GM19099 (cell line): ENCODE measurements around the gene VAV2.

Experiments
- POLR2A ChIP-seq: IDR thresholded peaks from 3 replicates; pipeline ENCODE4 v1.6.1; 2011; ENCODE audit warnings: low read depth; ENCODE audit not compliant: insufficient read length; ENCODE audit errors: extremely low read depth

The VAV2 gene

GRCh38 chr9:133884907-133885744 lies 107.0 kb downstream of the VAV2 start:
- no peak for TF ChIP-seq POLR2A

GRCh38 chr9:133882849-133883755 lies 109.0 kb downstream of the VAV2 start:
- TF ChIP-seq POLR2A = no peak

DNA sequence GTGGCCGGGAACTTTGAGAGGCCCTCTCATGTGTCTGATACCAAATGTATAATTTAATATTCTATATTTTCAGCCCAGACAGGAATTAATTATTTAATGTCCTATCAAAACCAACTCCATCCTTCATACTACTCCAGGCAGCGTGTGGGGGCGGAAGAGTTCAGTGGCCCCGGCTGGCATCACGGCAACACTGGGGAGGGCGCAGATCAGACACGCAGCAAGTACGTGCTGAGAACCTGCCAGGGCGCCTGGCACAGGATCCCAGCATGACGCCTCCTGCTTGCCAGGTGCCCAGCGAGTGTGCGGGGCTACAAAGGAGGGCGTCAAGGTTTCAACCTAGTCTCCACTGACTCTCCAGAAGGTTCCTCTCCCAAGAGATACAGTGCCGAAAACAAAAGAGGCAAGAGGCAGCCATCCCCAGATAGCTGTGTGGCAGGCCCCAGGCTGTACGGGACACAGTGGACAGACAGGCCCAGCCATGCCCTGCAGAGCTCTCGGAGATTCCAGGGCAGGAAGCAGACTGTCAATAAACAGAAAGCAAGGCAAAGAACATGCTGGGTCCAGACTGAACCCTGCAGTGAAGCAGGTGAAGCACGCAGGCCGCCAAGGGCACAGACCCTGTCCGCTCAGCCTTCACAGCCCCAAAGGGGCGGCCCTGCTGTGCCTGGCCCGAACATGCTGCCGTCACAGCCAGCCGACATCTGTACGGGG lies 110.3 kb downstream of the VAV2 start:
- no peak for TF ChIP-seq POLR2A

DNA sequence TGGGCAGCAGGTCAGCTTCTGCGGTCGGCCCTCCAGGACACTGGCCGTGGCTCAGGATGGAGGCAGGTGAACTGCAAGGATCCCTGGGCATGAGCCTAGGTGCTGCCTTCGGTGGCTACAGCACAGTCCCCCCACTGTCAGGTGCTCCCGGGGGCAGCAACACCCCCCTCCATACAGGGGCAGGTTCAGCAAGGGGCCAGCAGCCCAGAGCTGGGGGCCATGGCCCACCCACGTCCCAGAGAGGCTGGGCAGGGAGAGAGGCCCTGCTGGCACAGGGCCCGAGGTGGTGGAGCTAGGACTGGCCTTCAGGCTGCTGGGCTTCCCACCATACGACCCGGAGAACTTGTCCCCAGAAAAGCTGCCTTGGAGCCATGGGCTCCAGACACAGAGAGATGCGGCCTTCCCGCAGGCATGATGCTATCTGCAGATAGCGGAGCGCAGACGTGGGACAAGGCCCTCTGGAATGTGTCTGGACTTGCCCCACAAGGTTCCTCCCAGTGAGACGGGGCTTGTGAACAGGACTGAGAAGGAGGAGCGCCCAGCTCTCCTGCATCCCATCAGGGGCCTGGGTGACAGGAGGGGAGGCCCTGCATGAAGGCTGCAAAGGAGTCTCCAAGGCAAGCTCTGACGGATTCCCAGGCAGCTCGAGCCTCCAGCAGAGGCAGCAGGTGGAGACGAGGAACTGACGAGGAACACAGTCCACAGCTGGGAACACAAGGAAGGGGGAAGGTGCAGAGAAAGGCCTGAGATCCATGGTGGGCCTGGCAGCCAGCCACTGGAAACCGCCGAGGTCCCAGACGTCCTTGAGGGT lies 111.1 kb downstream of the VAV2 start:
- TF ChIP-seq POLR2A = no peak

- TF ChIP-seq POLR2A = no peak
Measured at GRCh38 chr9:133880136-133880535, 112.0 kb downstream of the VAV2 start.

DNA sequence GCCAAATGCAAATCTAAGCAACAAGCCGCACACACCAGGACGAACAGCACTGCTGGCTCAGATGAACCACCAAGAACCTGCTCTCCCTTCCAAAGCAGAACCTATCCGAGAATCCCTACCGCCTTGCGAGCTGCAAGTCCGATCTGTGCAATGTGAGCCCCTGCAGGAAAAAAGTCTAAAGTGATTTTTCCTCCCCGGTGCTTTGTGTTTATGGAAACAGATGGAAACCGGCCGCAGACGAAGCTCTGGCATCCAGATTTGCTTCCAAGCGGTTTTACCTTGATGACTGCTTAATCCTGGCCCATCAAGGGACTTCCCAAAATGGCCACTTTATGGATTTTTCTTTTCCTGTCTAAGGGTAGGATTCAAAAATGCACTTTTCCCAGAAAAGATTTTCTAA lies 112.5 kb downstream of the VAV2 start:
- TF ChIP-seq POLR2A = no peak

DNA sequence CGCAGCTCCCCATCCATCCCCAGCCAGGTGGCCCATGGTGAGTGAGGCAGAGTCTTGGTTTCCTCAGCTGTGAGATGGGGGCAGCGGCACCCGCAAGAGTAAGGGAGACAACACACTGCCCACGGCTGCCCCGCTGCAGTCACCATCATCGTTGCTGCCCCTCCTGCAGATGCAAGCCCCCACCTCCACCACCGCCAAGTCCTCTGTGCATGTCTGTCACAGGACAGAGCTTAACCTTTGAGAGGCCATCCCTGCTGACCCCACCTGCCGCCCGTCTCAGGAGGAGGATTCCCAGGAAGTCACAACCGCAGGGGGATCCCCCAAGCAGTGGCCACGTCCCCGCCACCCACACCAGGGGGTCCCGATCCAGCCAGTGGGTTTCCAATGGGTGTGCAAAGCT lies 113.7 kb downstream of the VAV2 start:
- TF ChIP-seq POLR2A = no peak

- TF ChIP-seq POLR2A = no peak
Measured at GRCh38 chr9:133877967-133878366, 114.2 kb downstream of the VAV2 start.

- TF ChIP-seq POLR2A = no peak
Measured at GRCh38 chr9:133877327-133877726, 114.8 kb downstream of the VAV2 start.

GRCh38 chr9:133876836-133877235 lies 115.3 kb downstream of the VAV2 start:
- TF ChIP-seq POLR2A = no peak

GRCh38 chr9:133876144-133876543 lies 116.0 kb downstream of the VAV2 start:
- TF ChIP-seq POLR2A = no peak

DNA sequence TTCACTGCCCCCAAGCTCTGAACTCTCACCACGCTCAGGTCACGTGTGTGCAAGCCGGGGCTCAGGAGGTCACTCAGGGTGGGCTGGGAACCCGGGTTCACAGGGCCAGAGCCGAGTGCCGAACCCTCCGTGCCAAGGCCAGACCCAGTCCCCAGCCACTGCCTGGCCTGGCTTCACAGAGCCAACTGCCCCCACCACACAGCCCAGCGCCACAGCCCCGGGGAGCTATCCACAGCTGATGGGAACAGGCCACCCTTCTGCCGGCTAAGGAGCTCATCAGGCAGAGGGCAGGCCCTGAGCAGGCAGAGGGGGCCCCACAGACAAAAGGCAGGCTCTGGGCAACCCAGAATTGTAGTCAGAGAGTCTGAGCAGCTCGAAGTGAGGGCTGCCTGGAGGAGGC lies 117.0 kb downstream of the VAV2 start:
- TF ChIP-seq POLR2A = no peak

GRCh38 chr9:133874659-133875058 lies 117.5 kb downstream of the VAV2 start:
- no peak for TF ChIP-seq POLR2A

GRCh38 chr9:133874060-133874657 lies 118.0 kb downstream of the VAV2 start:
- TF ChIP-seq POLR2A = no peak

DNA sequence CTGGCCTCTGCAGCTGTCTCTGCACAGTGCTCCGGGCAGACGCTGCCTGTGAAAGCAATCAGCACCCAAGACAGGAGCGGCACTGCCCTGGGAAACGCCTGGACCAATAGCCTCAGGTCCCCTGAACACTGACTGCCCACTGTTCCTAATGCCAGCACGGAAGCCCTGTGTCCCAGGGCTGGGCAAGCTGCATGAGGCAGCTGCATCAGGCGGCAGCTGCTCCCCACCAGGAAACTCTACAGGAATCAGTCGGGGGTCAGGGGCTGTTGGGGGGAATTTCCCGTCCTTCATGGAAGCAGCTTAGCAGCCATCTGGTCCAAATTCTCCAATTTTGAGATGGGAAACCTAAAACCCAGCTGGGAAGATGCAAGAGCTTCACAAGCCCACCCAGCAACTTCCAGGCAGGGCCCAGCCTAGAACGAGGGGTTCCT lies 118.6 kb downstream of the VAV2 start:
- no peak for TF ChIP-seq POLR2A

- no peak for TF ChIP-seq POLR2A
Measured at GRCh38 chr9:133873009-133873408, 119.1 kb downstream of the VAV2 start.
